Suprapubic skin (tissue), 4 donors: ENCODE results near the gene CDH13.

Experiments used
- EP300 ChIP-seq: sonication (generic); formaldehyde crosslinking; IDR thresholded peaks from one replicate; pipeline ENCODE4 v1.6.1; 2017; ENCODE audit warnings: antibody characterized with exemption
- POLR2A ChIP-seq, 2 donors: fragments of 450-650 bp; IDR thresholded peaks; one replicate each; pipeline ENCODE4 v1.6.1; 2017; ENCODE audit warnings: antibody characterized with exemption in 2 of 2, mild to moderate bottlenecking in 2 of 2, moderate library complexity in 2 of 2
- POLR2AphosphoS5 ChIP-seq, 3 donors: sonication (generic); formaldehyde crosslinking; IDR thresholded peaks; one replicate each; pipeline ENCODE4 v1.6.1; 2017; ENCODE audit warnings: antibody characterized with exemption in 3 of 3
- TF ChIP-seq, protein P1 (sequence below), 2 donors: fragments of 200-600 bp in 1 of 2; fragments of 450-650 bp in 1 of 2; sonication (generic) in 1 of 2; IDR thresholded peaks; one replicate each; pipeline ENCODE4 v1.5.1; 2016 to 2019; ENCODE audit warnings: antibody characterized with exemption in 2 of 2, mild to moderate bottlenecking in 1 of 2, moderate library complexity in 1 of 2

DNA sequence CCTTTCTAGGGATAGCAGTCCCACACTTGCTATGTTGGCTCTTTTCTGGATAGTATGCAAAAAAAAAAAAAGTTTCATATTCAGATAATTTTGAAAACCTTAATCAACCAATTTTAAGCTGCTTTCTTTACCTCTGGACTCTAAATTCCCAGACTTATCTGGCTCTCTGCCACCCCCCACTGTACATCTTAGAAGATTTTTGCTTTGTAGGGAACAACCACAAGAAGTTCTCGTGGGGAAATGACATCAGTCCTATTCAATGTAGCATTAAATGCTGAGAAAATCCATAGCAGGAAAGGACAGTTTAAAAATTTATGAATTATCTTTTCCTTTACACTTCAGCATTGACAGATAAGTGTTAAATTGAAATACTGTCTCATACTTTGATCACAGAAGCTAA lies 618.3 kb downstream of the CDH13 start:
- TF ChIP-seq, protein P1, sequence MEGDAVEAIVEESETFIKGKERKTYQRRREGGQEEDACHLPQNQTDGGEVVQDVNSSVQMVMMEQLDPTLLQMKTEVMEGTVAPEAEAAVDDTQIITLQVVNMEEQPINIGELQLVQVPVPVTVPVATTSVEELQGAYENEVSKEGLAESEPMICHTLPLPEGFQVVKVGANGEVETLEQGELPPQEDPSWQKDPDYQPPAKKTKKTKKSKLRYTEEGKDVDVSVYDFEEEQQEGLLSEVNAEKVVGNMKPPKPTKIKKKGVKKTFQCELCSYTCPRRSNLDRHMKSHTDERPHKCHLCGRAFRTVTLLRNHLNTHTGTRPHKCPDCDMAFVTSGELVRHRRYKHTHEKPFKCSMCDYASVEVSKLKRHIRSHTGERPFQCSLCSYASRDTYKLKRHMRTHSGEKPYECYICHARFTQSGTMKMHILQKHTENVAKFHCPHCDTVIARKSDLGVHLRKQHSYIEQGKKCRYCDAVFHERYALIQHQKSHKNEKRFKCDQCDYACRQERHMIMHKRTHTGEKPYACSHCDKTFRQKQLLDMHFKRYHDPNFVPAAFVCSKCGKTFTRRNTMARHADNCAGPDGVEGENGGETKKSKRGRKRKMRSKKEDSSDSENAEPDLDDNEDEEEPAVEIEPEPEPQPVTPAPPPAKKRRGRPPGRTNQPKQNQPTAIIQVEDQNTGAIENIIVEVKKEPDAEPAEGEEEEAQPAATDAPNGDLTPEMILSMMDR (IDR thresholded peaks at IDR 0.05): no peak
- no peak for TF ChIP-seq POLR2AphosphoS5 (IDR thresholded peaks at IDR 0.05)
- no peak for TF ChIP-seq POLR2A (IDR thresholded peaks at IDR 0.05)
- TF ChIP-seq EP300: no peak
